NCI-H460 (cell line): ENCODE measurements around the gene LMTK2. TPM values are rescaled to one million over a fixed set of nuclear protein-coding genes. Genes with fewer than 3 reads are reported as not detected.
"Not testable (repeated sequence)": the region's sequence is repeated elsewhere in the genome, so short reads cannot be mapped to it uniquely, and the experiment has no call there.

Experiments used
- DNase-seq: peaks from one replicate; pipeline ENCODE4 v3.0.0-alpha.2; 2016; ENCODE audit warnings: low read depth; ENCODE audit errors: extremely low read depth
- total RNA-seq: library from RNA; depleted of rRNA; stranded (reverse); fragments of >200 nt; shearing (Covaris generic); gene quantifications from 2 replicates; pipeline ENCODE4 v1.2.3, GENCODE V29; 2014

Gene LMTK2
- total RNA-seq, 1 experiment from 2014 or later, result 12.0 TPM

GRCh38 chr7:98215561-98216495 is 109.2 kb downstream of the LMTK2 start:
- DNase-seq, result no peak

GRCh38 chr7:98216941-98217622 is 110.4 kb downstream of the LMTK2 start:
- no peak for DNase-seq

- no peak for DNase-seq
These were observed 111.2 kb downstream of the LMTK2 start for GRCh38 chr7:98217623-98218582.

- DNase-seq, result not testable (repeated sequence)
These were observed 112.7 kb downstream of the LMTK2 start for GRCh38 chr7:98219382-98219781.

GRCh38 chr7:98221611-98222532 is 115.2 kb downstream of the LMTK2 start:
- no peak for DNase-seq

GRCh38 chr7:98222533-98223195 is 116.0 kb downstream of the LMTK2 start:
- no peak for DNase-seq

GRCh38 chr7:98223351-98223897 is 116.8 kb downstream of the LMTK2 start:
- DNase-seq, result no peak

GRCh38 chr7:98223898-98224700 is 117.4 kb downstream of the LMTK2 start:
- no peak for DNase-seq

- DNase-seq, result no peak
These were observed 118.1 kb downstream of the LMTK2 start for GRCh38 chr7:98224701-98225181.

GRCh38 chr7:98225913-98226614 is 119.4 kb downstream of the LMTK2 start:
- DNase-seq, result no peak

GRCh38 chr7:98227939-98228338 is 121.3 kb downstream of the LMTK2 start:
- no peak for DNase-seq

GRCh38 chr7:98228801-98229200 is 122.1 kb downstream of the LMTK2 start:
- DNase-seq, result no peak

- DNase-seq, result no peak
These were observed 122.8 kb downstream of the LMTK2 start for GRCh38 chr7:98229441-98229840.

GRCh38 chr7:98229991-98230745 is 123.5 kb downstream of the LMTK2 start:
- DNase-seq, result no peak

- DNase-seq, result no peak
These were observed 124.2 kb downstream of the LMTK2 start for GRCh38 chr7:98230746-98231471.
